ENCODE measurements around the gene LRFN2. TPM values are rescaled to one million over a fixed set of nuclear protein-coding genes. Genes with fewer than 3 reads are reported as not detected.

The LRFN2 gene
- total and polyA plus RNA-seq, 2 donors, result 0.11 to 0.38 TPM

DNA sequence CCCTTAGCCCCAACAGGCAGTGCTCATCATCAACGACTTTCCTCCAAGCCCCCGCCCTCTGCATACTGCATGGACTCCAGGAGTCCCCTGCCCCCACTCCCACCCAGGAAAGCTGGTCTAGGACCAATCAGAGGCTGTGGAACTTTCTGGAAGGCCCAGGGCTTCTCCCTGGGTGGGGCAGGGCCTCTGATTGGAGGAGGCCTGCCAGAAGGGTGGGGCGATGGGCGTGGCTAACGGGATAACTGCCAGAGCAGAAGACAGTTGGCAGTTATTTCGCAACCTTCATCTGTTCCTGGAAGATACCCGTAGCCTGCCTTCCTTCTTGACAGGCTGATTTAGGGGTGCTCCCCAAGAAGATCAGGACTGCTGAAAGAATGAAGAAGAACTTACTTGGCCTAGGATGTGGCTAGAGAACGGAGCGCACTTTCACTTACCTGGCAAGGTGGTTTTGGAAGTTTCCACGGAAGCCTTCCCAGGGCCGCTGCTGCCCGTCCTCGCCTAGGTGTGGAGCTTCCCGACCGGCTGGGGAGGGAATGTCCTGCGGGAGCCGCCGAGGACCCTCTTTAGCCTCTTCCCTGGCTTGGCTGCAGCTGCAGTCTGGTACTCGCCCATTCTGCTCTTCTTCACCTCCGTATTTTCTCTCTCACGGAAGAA lies 209.0 kb downstream of the LRFN2 start:
- Histone ChIP-seq H3K36me3 (ENCODE audit: control insufficient read depth in 2 of 2, insufficient read depth in 2 of 2, low read length in 1 of 2) (no peaks in the 10 kb centered on the region), H3K27me3 (ENCODE audit: control insufficient read depth in 2 of 2, insufficient read depth in 1 of 2, low read length in 1 of 2) (peaks cover 0 to 2% of the 10 kb centered on the region in 2 donors), H3K9me3 (ENCODE audit: control insufficient read depth in 2 of 2, insufficient read depth in 1 of 2, low read length in 1 of 2) (no peaks in the 10 kb centered on the region), H3K27ac (ENCODE audit: low read depth in 1 of 2, low read length in 1 of 2) (no peak overlapping the region), H3K4me1 (ENCODE audit: control insufficient read depth in 2 of 2, insufficient read depth in 2 of 2, low read length in 2 of 2) (no peaks in the 10 kb centered on the region), H3K4me3 (ENCODE audit: low read length in 2 of 2) (no peak overlapping the region)
- DNase-seq (ENCODE audit: low read depth in 6 of 9, low spot score in 9 of 9), result no peak
- 96% methylated on average over 21 of the region's 21 CpGs for WGBS

DNA sequence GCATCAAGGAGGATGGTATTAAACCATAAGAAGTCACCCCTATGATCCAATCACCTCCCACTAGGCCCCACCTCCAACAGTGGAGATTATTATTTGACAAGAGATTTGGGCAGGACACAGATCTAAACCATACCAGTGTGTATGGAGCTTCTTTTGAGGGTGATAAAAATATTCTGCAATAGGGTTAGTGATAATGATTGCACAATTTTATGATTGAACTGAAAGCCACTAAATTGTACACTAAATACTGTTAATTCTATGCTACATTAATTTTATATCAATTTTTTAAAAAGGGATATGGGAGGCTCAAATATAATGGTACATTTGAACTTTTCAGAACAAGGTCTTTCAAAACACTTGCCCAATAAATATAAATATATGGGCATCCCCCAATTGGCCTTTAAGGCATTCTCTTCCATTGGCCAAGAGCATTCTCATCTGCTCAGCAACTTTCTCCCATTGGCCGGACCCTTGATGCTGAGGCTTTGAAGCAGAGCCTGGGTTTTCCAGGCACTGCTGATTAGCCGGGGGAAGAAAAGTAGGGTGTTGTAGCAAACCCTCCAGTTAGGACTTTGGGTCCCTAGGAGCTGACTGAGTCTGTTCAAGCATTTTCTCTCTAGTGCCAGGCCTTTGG lies 209.9 kb downstream of the LRFN2 start:
- DNase-seq (ENCODE audit: low read depth in 6 of 9, low spot score in 9 of 9), result no peak
- Histone ChIP-seq H3K4me3 (ENCODE audit: low read length in 2 of 2) (no peak overlapping the region), H3K27me3 (ENCODE audit: control insufficient read depth in 2 of 2, insufficient read depth in 1 of 2, low read length in 1 of 2) (peaks cover 0 to under 1% of the 10 kb centered on the region in 2 donors), H3K4me1 (ENCODE audit: control insufficient read depth in 2 of 2, insufficient read depth in 2 of 2, low read length in 2 of 2) (no peaks in the 10 kb centered on the region), H3K36me3 (ENCODE audit: control insufficient read depth in 2 of 2, insufficient read depth in 2 of 2, low read length in 1 of 2) (no peaks in the 10 kb centered on the region), H3K27ac (ENCODE audit: low read depth in 1 of 2, low read length in 1 of 2) (no peak overlapping the region), H3K9me3 (ENCODE audit: control insufficient read depth in 2 of 2, insufficient read depth in 1 of 2, low read length in 1 of 2) (no peaks in the 10 kb centered on the region)
- 98% methylated on average over 2 of the region's 2 CpGs for WGBS

DNA sequence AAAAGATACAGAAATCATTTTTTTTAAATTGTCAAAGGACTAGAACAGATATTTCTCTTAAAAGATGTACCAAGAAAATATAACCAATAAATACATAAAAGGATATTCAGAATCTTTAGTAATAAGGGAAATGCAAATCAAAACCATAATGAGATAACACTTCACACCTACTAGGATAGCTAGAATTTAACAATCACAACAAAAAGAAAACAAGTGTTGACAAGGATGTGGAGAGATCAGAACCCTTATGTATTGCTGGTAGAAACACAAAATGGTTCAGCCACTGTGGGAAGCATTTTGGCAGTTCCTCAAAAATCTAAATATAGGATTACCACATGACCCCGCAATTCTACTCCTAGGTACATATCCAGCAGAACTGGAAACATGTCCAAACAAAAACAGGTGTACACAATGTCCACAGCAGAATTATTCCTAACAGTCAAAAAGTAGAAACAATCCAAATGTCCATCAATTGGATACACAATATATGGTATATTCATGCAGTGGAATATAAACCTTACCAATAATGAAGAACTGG lies 211.0 kb downstream of the LRFN2 start:
- H3K27me3 ChIP-seq (ENCODE audit: control insufficient read depth in 2 of 2, insufficient read depth in 1 of 2, low read length in 1 of 2), result no peaks in the 10 kb centered on the region
- no peak overlapping the region for H3K27ac ChIP-seq (ENCODE audit: low read depth in 1 of 2, low read length in 1 of 2)
- no peaks in the 10 kb centered on the region for H3K4me1 ChIP-seq (ENCODE audit: control insufficient read depth in 2 of 2, insufficient read depth in 2 of 2, low read length in 2 of 2)
- DNase-seq (ENCODE audit: low read depth in 6 of 9, low spot score in 9 of 9), result no peak
- 79% methylated on average over 1 of the region's 1 CpG for WGBS
- no peaks in the 10 kb centered on the region for H3K9me3 ChIP-seq (ENCODE audit: control insufficient read depth in 2 of 2, insufficient read depth in 1 of 2, low read length in 1 of 2)
- H3K4me3 ChIP-seq (ENCODE audit: low read length in 2 of 2), result no peak overlapping the region
- H3K36me3 ChIP-seq (ENCODE audit: control insufficient read depth in 2 of 2, insufficient read depth in 2 of 2, low read length in 1 of 2), result no peaks in the 10 kb centered on the region

DNA sequence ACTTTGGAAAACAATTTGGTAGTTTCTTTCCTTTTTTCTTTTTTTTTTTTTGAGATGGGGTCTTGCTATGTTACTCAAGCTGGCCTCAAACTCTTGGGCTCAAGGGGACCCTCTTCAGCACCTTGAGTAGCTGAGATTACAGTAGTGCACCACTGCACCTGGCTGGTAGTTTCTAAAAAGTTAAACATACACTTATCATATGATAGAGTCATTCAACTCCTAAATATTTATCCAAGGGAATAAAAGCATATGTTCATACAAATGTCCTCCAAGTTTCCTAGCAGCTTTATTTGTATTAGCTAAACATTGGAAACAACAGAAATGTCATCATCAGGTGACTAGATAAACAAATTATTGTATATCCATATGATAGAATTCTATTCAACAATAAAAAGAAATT lies 213.9 kb downstream of the LRFN2 start:
- no peak for DNase-seq (ENCODE audit: low read depth in 6 of 9, low spot score in 9 of 9)
- no peaks in the 10 kb centered on the region for H3K9me3 ChIP-seq (ENCODE audit: control insufficient read depth in 2 of 2, insufficient read depth in 1 of 2, low read length in 1 of 2)
- H3K27ac ChIP-seq (ENCODE audit: low read depth in 1 of 2, low read length in 1 of 2), result no peak overlapping the region
- no peaks in the 10 kb centered on the region for H3K27me3 ChIP-seq (ENCODE audit: control insufficient read depth in 2 of 2, insufficient read depth in 1 of 2, low read length in 1 of 2)
- no peaks in the 10 kb centered on the region for H3K36me3 ChIP-seq (ENCODE audit: control insufficient read depth in 2 of 2, insufficient read depth in 2 of 2, low read length in 1 of 2)
- no peak overlapping the region for H3K4me3 ChIP-seq (ENCODE audit: low read length in 2 of 2)
- no peaks in the 10 kb centered on the region for H3K4me1 ChIP-seq (ENCODE audit: control insufficient read depth in 2 of 2, insufficient read depth in 2 of 2, low read length in 2 of 2)

DNA sequence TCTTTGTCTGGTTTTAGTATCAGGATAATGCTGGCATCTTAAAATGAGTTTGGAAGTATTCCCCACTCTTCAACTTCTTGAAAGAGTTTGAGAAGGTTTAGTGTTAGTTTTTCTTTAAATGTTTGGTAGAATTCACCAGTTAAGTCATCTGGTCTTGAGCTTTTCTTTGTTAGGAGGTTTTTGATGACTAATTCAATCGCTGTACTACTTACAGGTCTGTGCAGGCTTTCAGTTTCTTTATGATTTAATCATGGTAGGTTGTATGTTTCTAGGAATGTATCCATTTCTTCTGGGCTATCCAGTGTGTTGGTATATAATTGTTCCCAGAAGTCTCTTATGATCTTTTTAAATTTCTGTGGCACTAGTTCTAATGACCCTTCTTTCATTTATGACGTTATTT lies 215.5 kb downstream of the LRFN2 start:
- Histone ChIP-seq H3K4me1 (ENCODE audit: control insufficient read depth in 2 of 2, insufficient read depth in 2 of 2, low read length in 2 of 2) (no peaks in the 10 kb centered on the region), H3K36me3 (ENCODE audit: control insufficient read depth in 2 of 2, insufficient read depth in 2 of 2, low read length in 1 of 2) (no peaks in the 10 kb centered on the region), H3K27me3 (ENCODE audit: control insufficient read depth in 2 of 2, insufficient read depth in 1 of 2, low read length in 1 of 2) (no peaks in the 10 kb centered on the region), H3K4me3 (ENCODE audit: low read length in 2 of 2) (no peak overlapping the region), H3K9me3 (ENCODE audit: control insufficient read depth in 2 of 2, insufficient read depth in 1 of 2, low read length in 1 of 2) (no peaks in the 10 kb centered on the region), H3K27ac (ENCODE audit: low read depth in 1 of 2, low read length in 1 of 2) (no peak overlapping the region)
- no peak for DNase-seq (ENCODE audit: low read depth in 6 of 9, low spot score in 9 of 9)
- WGBS, result 92% methylated on average over 2 of the region's 2 CpGs

DNA sequence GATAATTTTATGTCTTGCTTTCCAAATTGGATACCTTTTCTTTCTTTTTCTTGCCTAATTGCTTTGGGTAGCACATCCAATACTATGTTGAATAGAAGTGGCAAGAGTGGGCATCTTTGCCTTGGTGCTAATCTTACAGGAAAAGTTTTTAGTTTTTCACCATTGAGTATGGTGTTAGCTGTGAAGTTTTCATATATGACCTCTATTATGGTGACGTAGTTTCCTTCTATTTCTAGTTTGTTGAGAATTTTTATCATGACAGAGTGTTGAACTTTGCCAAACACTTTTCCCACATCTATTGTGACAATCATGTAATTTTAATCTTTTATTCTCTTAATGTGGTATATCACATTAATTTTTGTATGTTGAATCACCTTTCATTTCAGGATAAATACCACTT lies 216.1 kb downstream of the LRFN2 start:
- Histone ChIP-seq H3K4me3 (ENCODE audit: low read length in 2 of 2) (no peak overlapping the region), H3K27ac (ENCODE audit: low read depth in 1 of 2, low read length in 1 of 2) (no peak overlapping the region), H3K36me3 (ENCODE audit: control insufficient read depth in 2 of 2, insufficient read depth in 2 of 2, low read length in 1 of 2) (no peaks in the 10 kb centered on the region), H3K9me3 (ENCODE audit: control insufficient read depth in 2 of 2, insufficient read depth in 1 of 2, low read length in 1 of 2) (no peaks in the 10 kb centered on the region), H3K27me3 (ENCODE audit: control insufficient read depth in 2 of 2, insufficient read depth in 1 of 2, low read length in 1 of 2) (no peaks in the 10 kb centered on the region), H3K4me1 (ENCODE audit: control insufficient read depth in 2 of 2, insufficient read depth in 2 of 2, low read length in 2 of 2) (no peaks in the 10 kb centered on the region)
- DNase-seq (ENCODE audit: low read depth in 6 of 9, low spot score in 9 of 9), result no peak
- 99% methylated on average over 1 of the region's 1 CpG for WGBS

DNA sequence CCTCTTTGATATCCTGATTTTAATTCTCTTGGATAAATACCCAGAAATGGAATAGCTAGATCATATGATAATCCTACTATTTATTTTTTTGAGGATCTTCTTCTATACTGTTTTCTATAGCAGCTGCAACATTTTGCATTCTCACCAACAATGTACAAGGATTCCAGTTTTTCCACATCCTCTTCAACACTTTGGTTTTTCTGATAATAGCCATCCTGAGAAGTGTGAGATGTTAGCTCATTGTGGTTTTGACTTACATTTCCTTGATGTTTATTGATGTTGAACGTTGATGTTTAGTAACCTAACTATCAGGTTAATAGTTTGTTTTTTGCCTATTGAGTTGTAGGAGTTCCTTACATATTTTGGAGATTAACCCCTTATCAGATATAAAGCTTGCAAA lies 217.3 kb downstream of the LRFN2 start:
- no peak for DNase-seq (ENCODE audit: low read depth in 6 of 9, low spot score in 9 of 9)
- 2% methylated on average over 1 of the region's 1 CpG for WGBS
- no peaks in the 10 kb centered on the region for H3K9me3 ChIP-seq (ENCODE audit: control insufficient read depth in 2 of 2, insufficient read depth in 1 of 2, low read length in 1 of 2)
- no peaks in the 10 kb centered on the region for H3K4me1 ChIP-seq (ENCODE audit: control insufficient read depth in 2 of 2, insufficient read depth in 2 of 2, low read length in 2 of 2)
- no peak overlapping the region for H3K4me3 ChIP-seq (ENCODE audit: low read length in 2 of 2)
- no peaks in the 10 kb centered on the region for H3K27me3 ChIP-seq (ENCODE audit: control insufficient read depth in 2 of 2, insufficient read depth in 1 of 2, low read length in 1 of 2)
- no peak overlapping the region for H3K27ac ChIP-seq (ENCODE audit: low read depth in 1 of 2, low read length in 1 of 2)
- H3K36me3 ChIP-seq (ENCODE audit: control insufficient read depth in 2 of 2, insufficient read depth in 2 of 2, low read length in 1 of 2), result no peaks in the 10 kb centered on the region

DNA sequence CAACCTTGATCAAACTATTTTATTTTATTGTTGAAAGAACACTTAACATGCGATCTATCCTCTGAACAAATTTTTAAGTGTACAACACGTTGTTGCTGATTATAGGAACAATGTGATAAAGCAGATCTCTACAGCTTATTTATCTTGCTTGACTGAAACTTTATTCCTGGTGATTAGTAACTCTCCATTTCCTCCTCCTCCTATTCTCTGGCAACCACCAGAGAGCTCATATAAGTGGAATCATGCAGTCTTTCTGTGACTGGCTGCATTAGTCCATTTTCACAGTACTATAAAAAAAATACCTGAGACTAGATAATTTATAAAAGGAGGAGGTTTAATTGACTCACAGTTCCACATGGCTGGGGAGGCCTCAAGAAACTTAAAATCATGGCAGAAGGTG lies 218.1 kb downstream of the LRFN2 start:
- H3K4me1 ChIP-seq (ENCODE audit: control insufficient read depth in 2 of 2, insufficient read depth in 2 of 2, low read length in 2 of 2), result no peaks in the 10 kb centered on the region
- no peak for DNase-seq (ENCODE audit: low read depth in 6 of 9, low spot score in 9 of 9)
- H3K27me3 ChIP-seq (ENCODE audit: control insufficient read depth in 2 of 2, insufficient read depth in 1 of 2, low read length in 1 of 2), result no peaks in the 10 kb centered on the region
- H3K36me3 ChIP-seq (ENCODE audit: control insufficient read depth in 2 of 2, insufficient read depth in 2 of 2, low read length in 1 of 2), result no peaks in the 10 kb centered on the region
- no peak overlapping the region for H3K4me3 ChIP-seq (ENCODE audit: low read length in 2 of 2)
- H3K9me3 ChIP-seq (ENCODE audit: control insufficient read depth in 2 of 2, insufficient read depth in 1 of 2, low read length in 1 of 2), result no peaks in the 10 kb centered on the region
- WGBS, result 82% methylated on average over 2 of the region's 2 CpGs
- no peak overlapping the region for H3K27ac ChIP-seq (ENCODE audit: low read depth in 1 of 2, low read length in 1 of 2)

DNA sequence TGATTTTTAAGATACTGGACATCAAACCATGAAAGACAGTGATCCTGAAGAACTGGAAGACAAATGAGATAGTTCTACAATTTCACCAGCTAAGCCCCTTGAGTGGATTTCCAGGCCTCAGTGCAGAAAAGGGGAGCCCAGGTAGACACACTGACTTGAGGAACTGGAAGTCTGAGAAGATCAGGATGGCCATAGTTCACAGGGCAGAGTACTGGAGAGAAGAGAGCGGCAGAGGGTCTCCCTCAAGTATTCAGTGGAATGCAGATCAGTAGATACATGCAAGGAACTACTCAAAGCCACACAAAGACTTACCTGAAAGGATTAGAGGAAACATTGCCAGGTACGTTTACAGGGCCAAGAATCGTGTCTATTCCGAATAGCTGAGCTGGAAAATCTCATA lies 224.3 kb downstream of the LRFN2 start:
- Histone ChIP-seq H3K4me3 (ENCODE audit: low read length in 2 of 2) (no peak overlapping the region), H3K9me3 (ENCODE audit: control insufficient read depth in 2 of 2, insufficient read depth in 1 of 2, low read length in 1 of 2) (no peaks in the 10 kb centered on the region), H3K27ac (ENCODE audit: low read depth in 1 of 2, low read length in 1 of 2) (no peak overlapping the region), H3K36me3 (ENCODE audit: control insufficient read depth in 2 of 2, insufficient read depth in 2 of 2, low read length in 1 of 2) (no peaks in the 10 kb centered on the region), H3K4me1 (ENCODE audit: control insufficient read depth in 2 of 2, insufficient read depth in 2 of 2, low read length in 2 of 2) (no peaks in the 10 kb centered on the region), H3K27me3 (ENCODE audit: control insufficient read depth in 2 of 2, insufficient read depth in 1 of 2, low read length in 1 of 2) (no peaks in the 10 kb centered on the region)
- no peak for DNase-seq (ENCODE audit: low read depth in 6 of 9, low spot score in 9 of 9)
- WGBS, result 93% methylated on average over 4 of the region's 4 CpGs
